K562 (cell line): ENCODE results near the gene PNMA6F. TPM values are rescaled to one million over a fixed set of nuclear protein-coding genes. Genes with fewer than 3 reads are reported as not detected.

Experiments
- FOXJ2 ChIP-seq: fragments of 200-800 bp; sonication (Bioruptor generic); IDR thresholded peaks from 2 replicates; pipeline ENCODE4 v1.6.1; 2016; ENCODE audit warnings: missing genetic modification characterization, missing compliant biosample characterization
- UBTF ChIP-seq, 2 experiments: IDR thresholded peaks; 2 replicates each; pipeline ENCODE4 v1.6.1; 2012; ENCODE audit warnings: improper control_type of control experiment in 2 of 2, low read depth in 2 of 2, low read length in 2 of 2, borderline replicate concordance in 1 of 2
- ZFP36 ChIP-seq: fragments of 150-350 bp; IDR thresholded peaks from 2 replicates; pipeline ENCODE4 v1.6.1; 2018; ENCODE audit warnings: low read length, low read depth; ENCODE audit not compliant: partially characterized antibody
- ZMIZ1 ChIP-seq, 2 experiments: fragments of 150-350 bp in 1 of 2; IDR thresholded peaks; 2 replicates each; pipeline ENCODE4 v1.6.1; 2012 to 2016; ENCODE audit warnings: low read depth in 2 of 2, low read length in 2 of 2, mild to moderate bottlenecking in 1 of 2, moderate library complexity in 1 of 2
- polyA plus RNA-seq, 8 experiments: library from polyadenylated mRNA; depleted of rRNA in 4 of 8; stranded (reverse) in 5 of 8; unstranded in 3 of 8; fragments of >200 nt; fragmentation: Nextera tagmentation in 2 of 8; fragmentation: Illumina TruSeq in 1 of 8; extraction: Ambion mirVana in 2 of 8; extraction: Trizol in 1 of 8; gene quantifications; 2 replicates each; pipeline versions ENCODE4 v1.2.1 to v1.2.3, GENCODE V29; 2011 to 2014; ENCODE audit warnings: inconsistent platforms in 1 of 8, missing spikeins in 1 of 8
- total RNA-seq, 7 experiments: library from RNA; depleted of rRNA in 6 of 7; stranded (reverse); fragments of >200 nt in 6 of 7; fragmentation: Illumina TruSeq in 2 of 7; extraction: Trizol in 2 of 7; gene quantifications; 2 replicates each; pipeline versions ENCODE4 v1.2.1 to v1.2.3, GENCODE V29; 2011 to 2021; ENCODE audit warnings: low replicate concordance in 1 of 7

Gene PNMA6F
- total and polyA plus RNA-seq, 9 of the 15 experiments (the other 6 are each of a cell fraction or from before 2014, with no cell fraction given), result not detected

GRCh38 chrX:153357877-153358276, 36.3 kb upstream of the PNMA6F start (continued):
- TF ChIP-seq ZMIZ1 (IDR thresholded peaks at IDR 0.05; ENCODE audit: low read depth in 2 of 2, low read length in 2 of 2) (no peak), ZFP36 (peak; percentile 73), UBTF (IDR thresholded peaks at IDR 0.05; ENCODE audit: borderline replicate concordance in 1 of 2, low read depth in 2 of 2, low read length in 2 of 2) (no peak), FOXJ2 (no peak)
